ENCODE results near the gene DLGAP5.
A peak's percentile ranks its signal among the peaks of the same experiment; 100 is the strongest.

Gene DLGAP5

DNA sequence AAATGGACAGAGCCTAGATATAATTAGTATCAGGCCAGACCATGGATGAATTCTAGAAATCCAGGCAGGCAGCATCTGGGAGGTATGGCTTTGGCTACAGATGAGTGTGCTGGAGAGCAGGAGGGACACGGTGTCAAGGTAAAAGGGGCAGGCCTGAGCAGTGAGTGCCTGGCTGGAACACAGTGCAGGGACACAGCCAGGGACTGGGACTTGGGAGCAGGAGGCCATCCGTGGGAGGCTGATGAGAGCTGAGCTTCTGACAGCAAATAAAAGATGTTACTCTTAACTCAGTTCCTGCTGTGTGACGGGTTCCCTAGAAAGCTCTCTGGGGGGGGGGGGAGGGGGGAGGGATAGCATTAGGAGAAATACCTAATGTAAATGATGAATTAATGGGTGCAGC, 75.9 kb downstream of the DLGAP5 start:
- no peak overlapping the region for H2BK15ac ChIP-seq (replicated peaks; ENCODE audit: low read depth)
- WGBS (ENCODE audit: extremely low coverage, insufficient coverage, low lambda C conversion rate): no CpG with 5 or more reads among the region's 3 CpGs

DNA sequence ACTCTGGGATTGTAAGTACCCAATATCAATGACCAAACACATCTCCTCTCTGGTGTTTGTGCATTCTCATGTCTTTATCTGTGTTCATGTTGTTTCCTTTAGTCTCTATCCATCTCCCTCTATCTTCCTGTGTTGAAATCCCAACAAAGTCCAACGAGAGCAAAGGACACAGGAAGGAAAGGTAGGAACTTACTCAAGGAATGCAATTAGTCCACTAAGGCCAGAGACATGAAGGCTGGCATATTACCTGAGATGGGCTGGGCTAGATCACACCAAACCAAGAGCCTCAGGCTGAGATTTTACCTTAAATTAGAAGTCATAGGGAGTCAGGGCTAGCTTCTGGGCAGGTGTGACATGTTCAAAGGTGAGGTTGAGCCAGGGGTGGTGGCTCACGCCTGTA, 76.7 kb downstream of the DLGAP5 start:
- WGBS (ENCODE audit: extremely low coverage, insufficient coverage, low lambda C conversion rate): no CpG with 5 or more reads among the region's 2 CpGs
- Histone ChIP-seq H3K18ac (ENCODE audit: low read length) (no peak overlapping the region), H2BK15ac (replicated peaks; ENCODE audit: low read depth) (no peak overlapping the region), H3K79me2 (ENCODE audit: control insufficient read depth, insufficient read depth, low read length) (no peaks in the 10 kb centered on the region), H3K36me3 (ENCODE audit: control insufficient read depth, insufficient read depth, low read length) (no peaks in the 10 kb centered on the region), H3K27me3 (ENCODE audit: insufficient read depth, low read length, poor library complexity) (no peaks in the 10 kb centered on the region), H3K23ac (ENCODE audit: low read length) (no peak overlapping the region), H3K56ac (ENCODE audit: low read length) (no peak overlapping the region), H3K79me1 (ENCODE audit: low read length) (no peaks in the 10 kb centered on the region), H3K9ac (ENCODE audit: low read length) (no peak overlapping the region), H3K4me3 (ENCODE audit: low read length) (no peak overlapping the region), H3K27ac (ENCODE audit: low read depth, low read length) (no peak overlapping the region), H4K8ac (ENCODE audit: low read depth, low read length) (no peak overlapping the region), H3K4ac (ENCODE audit: low read depth, low read length) (no peak overlapping the region), H2BK5ac (ENCODE audit: low read length) (no peak overlapping the region), H3K4me1 (ENCODE audit: control insufficient read depth, low read depth, low read length) (peaks cover 2% of the 10 kb centered on the region), H3K4me2 (ENCODE audit: low read length) (no peak overlapping the region), H4K5ac (ENCODE audit: low read length) (no peak overlapping the region), H2AK5ac (ENCODE audit: low read length) (no peak overlapping the region), H2BK120ac (ENCODE audit: low read depth, low read length) (no peak overlapping the region)
- no peak for DNase-seq

More for the DNA sequence above, 75.9 kb downstream of the DLGAP5 start:
- peaks cover 2% of the 10 kb centered on the region for H3K4me1 ChIP-seq (ENCODE audit: control insufficient read depth, low read depth, low read length)
- no peak overlapping the region for H4K8ac ChIP-seq (ENCODE audit: low read depth, low read length)
- no peak overlapping the region for H3K4me3 ChIP-seq (ENCODE audit: low read length)
- no peak for DNase-seq
- H3K4me2 ChIP-seq (ENCODE audit: low read length): no peak overlapping the region
- H3K23ac ChIP-seq (ENCODE audit: low read length): no peak overlapping the region
- H3K56ac ChIP-seq (ENCODE audit: low read length): no peak overlapping the region
- no peaks in the 10 kb centered on the region for H3K27me3 ChIP-seq (ENCODE audit: insufficient read depth, low read length, poor library complexity)
- H3K18ac ChIP-seq (ENCODE audit: low read length): no peak overlapping the region
- no peak overlapping the region for H4K5ac ChIP-seq (ENCODE audit: low read length)
- H2BK120ac ChIP-seq (ENCODE audit: low read depth, low read length): no peak overlapping the region
- no peak overlapping the region for H3K9ac ChIP-seq (ENCODE audit: low read length)
- no peaks in the 10 kb centered on the region for H3K79me1 ChIP-seq (ENCODE audit: low read length)
- no peaks in the 10 kb centered on the region for H3K79me2 ChIP-seq (ENCODE audit: control insufficient read depth, insufficient read depth, low read length)
- no peaks in the 10 kb centered on the region for H3K36me3 ChIP-seq (ENCODE audit: control insufficient read depth, insufficient read depth, low read length)
- H3K4ac ChIP-seq (ENCODE audit: low read depth, low read length): no peak overlapping the region
- H2AK5ac ChIP-seq (ENCODE audit: low read length): no peak overlapping the region
- H3K27ac ChIP-seq (ENCODE audit: low read depth, low read length): no peak overlapping the region
- no peak overlapping the region for H2BK5ac ChIP-seq (ENCODE audit: low read length)

DNA sequence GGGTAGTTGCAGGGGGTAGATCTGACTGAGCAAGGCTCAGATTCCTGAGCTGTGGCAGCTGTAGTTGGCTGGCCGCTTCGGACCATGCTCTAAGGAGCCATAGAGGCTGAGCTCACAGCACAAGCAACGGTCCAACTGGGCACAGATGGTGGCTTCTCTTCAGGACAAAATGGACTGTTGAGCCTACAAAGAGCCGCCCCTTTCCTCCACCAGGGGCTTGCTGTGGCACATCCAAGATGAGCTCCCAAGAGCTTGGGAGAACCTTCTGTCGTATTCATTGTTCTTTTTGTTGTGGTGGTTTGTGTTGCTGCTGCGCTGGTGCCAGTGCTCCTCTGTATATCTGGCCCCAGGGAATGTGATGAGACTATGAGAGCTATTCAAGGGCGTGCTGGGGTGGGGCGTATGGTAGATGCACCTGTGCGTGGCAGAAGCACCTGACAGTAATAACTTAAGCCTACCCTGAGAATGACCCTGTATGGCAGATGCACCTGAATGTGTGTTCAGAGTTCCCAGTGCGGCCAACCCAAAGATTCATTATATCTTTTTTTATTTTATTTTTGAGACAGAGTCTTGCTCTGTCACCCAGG, 80.2 kb downstream of the DLGAP5 start:
- Histone ChIP-seq H3K27ac (ENCODE audit: low read depth, low read length) (no peak overlapping the region), H4K5ac (ENCODE audit: low read length) (no peak overlapping the region)

DNA sequence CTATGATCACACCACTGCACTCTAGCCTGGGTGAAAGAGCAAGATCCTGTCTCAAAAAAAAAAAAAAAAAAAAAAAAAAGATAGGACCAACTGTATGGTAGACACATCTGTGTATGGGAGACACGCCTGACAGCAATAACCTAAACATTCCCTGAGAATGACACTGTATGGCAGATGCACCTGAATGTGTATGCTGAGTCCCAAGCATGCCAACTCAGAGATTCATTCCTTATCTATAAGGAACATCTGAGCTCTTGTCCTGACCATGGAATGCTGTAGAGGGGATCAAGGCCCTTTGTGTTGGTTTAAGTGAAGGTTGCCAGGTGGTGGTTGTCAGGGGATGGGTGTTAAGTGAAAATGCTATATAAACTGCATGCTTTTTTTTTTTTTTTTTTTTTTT, 81.5 kb downstream of the DLGAP5 start:
- peak; percentile 49 for DNase-seq
- H3K4me1 ChIP-seq (ENCODE audit: control insufficient read depth, low read depth, low read length): no peaks in the 10 kb centered on the region
- no CpG with 5 or more reads among the region's 1 CpG for WGBS (ENCODE audit: extremely low coverage, insufficient coverage, low lambda C conversion rate)

More for the DNA sequence above, 80.2 kb downstream of the DLGAP5 start:
- Histone ChIP-seq H3K27me3 (ENCODE audit: insufficient read depth, low read length, poor library complexity) (no peaks in the 10 kb centered on the region), H2BK120ac (ENCODE audit: low read depth, low read length) (no peak overlapping the region), H3K79me2 (ENCODE audit: control insufficient read depth, insufficient read depth, low read length) (no peaks in the 10 kb centered on the region), H2AK5ac (ENCODE audit: low read length) (no peak overlapping the region), H2BK5ac (ENCODE audit: low read length) (no peak overlapping the region), H3K56ac (ENCODE audit: low read length) (no peak overlapping the region), H3K4ac (ENCODE audit: low read depth, low read length) (no peak overlapping the region), H3K4me1 (ENCODE audit: control insufficient read depth, low read depth, low read length) (peaks cover 1% of the 10 kb centered on the region), H3K79me1 (ENCODE audit: low read length) (no peaks in the 10 kb centered on the region), H2BK15ac (replicated peaks; ENCODE audit: low read depth) (no peak overlapping the region), H3K9ac (ENCODE audit: low read length) (no peak overlapping the region), H4K8ac (ENCODE audit: low read depth, low read length) (no peak overlapping the region), H3K23ac (ENCODE audit: low read length) (no peak overlapping the region), H3K4me2 (ENCODE audit: low read length) (no peak overlapping the region), H3K36me3 (ENCODE audit: control insufficient read depth, insufficient read depth, low read length) (no peaks in the 10 kb centered on the region), H3K4me3 (ENCODE audit: low read length) (no peak overlapping the region), H3K18ac (ENCODE audit: low read length) (no peak overlapping the region)
- peak; percentile 21 for DNase-seq
- WGBS (ENCODE audit: extremely low coverage, insufficient coverage, low lambda C conversion rate): no CpG with 5 or more reads among the region's 10 CpGs

DNA sequence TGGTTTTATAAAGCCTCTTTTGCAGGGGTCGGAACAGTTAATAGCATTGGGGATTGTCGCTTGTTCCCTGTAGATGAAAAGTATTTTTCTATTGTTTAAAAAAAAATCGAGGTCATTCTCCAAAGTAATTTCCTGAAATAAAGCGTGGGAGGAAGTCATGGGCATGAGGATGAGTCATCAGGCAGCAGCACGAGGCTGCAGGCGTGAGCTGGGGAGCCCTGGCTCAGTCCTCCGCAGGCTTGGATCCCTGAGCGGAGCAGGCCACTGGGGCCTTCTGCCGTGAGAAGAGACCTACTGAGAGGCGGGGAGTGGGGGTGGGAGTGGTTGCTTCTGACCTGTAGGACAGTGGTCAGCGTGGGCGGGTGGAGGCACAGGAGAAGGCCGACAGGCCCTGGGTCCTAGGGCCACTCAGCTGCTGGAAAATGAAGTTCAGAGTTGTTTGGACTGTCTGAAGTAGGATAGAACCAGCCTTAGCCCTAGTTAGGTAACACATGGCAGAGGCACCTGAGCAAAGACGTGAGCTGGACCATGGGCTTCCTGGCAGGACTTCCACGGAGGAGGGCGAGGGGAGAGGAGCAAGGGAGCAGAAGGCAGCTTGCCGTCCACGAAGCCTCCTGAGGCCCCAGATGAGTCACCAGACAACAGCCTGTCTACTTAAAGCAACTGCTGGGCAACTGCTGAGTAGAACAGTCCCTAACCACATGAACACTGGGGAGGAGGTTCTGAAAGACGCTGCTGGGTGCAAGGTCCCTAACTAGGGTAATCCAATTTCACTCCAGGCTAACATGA, 83.4 kb downstream of the DLGAP5 start:
- no peak overlapping the region for H4K5ac ChIP-seq (ENCODE audit: low read length)
- DNase-seq: peak; percentile 83
- H3K4me3 ChIP-seq (ENCODE audit: low read length): no peak overlapping the region
- H2BK120ac ChIP-seq (ENCODE audit: low read depth, low read length): no peak overlapping the region
- WGBS (ENCODE audit: extremely low coverage, insufficient coverage, low lambda C conversion rate): no CpG with 5 or more reads among the region's 19 CpGs
- H3K36me3 ChIP-seq (ENCODE audit: control insufficient read depth, insufficient read depth, low read length): no peaks in the 10 kb centered on the region
- no peak overlapping the region for H3K27ac ChIP-seq (ENCODE audit: low read depth, low read length)
- no peak overlapping the region for H2BK5ac ChIP-seq (ENCODE audit: low read length)
- H4K8ac ChIP-seq (ENCODE audit: low read depth, low read length): no peak overlapping the region
- H3K9ac ChIP-seq (ENCODE audit: low read length): no peak overlapping the region
- H3K23ac ChIP-seq (ENCODE audit: low read length): no peak overlapping the region
- peaks cover 4% of the 10 kb centered on the region for H3K4me1 ChIP-seq (ENCODE audit: control insufficient read depth, low read depth, low read length)
- no peak overlapping the region for H3K4me2 ChIP-seq (ENCODE audit: low read length)
- H3K4ac ChIP-seq (ENCODE audit: low read depth, low read length): no peak overlapping the region
- no peaks in the 10 kb centered on the region for H3K79me1 ChIP-seq (ENCODE audit: low read length)
- no peaks in the 10 kb centered on the region for H3K27me3 ChIP-seq (ENCODE audit: insufficient read depth, low read length, poor library complexity)
- H3K18ac ChIP-seq (ENCODE audit: low read length): no peak overlapping the region
- no peak overlapping the region for H2AK5ac ChIP-seq (ENCODE audit: low read length)
- H3K56ac ChIP-seq (ENCODE audit: low read length): peak overlapping the region; percentile 52
- no peaks in the 10 kb centered on the region for H3K79me2 ChIP-seq (ENCODE audit: control insufficient read depth, insufficient read depth, low read length)
- H2BK15ac ChIP-seq (replicated peaks; ENCODE audit: low read depth): no peak overlapping the region

More for the DNA sequence above, 81.5 kb downstream of the DLGAP5 start:
- no peaks in the 10 kb centered on the region for H3K79me2 ChIP-seq (ENCODE audit: control insufficient read depth, insufficient read depth, low read length)
- no peak overlapping the region for H3K56ac ChIP-seq (ENCODE audit: low read length)
- H2BK5ac ChIP-seq (ENCODE audit: low read length): no peak overlapping the region
- no peak overlapping the region for H2AK5ac ChIP-seq (ENCODE audit: low read length)
- no peak overlapping the region for H3K9ac ChIP-seq (ENCODE audit: low read length)
- H2BK120ac ChIP-seq (ENCODE audit: low read depth, low read length): no peak overlapping the region
- H3K27ac ChIP-seq (ENCODE audit: low read depth, low read length): no peak overlapping the region
- H3K4me2 ChIP-seq (ENCODE audit: low read length): no peak overlapping the region
- no peaks in the 10 kb centered on the region for H3K27me3 ChIP-seq (ENCODE audit: insufficient read depth, low read length, poor library complexity)
- no peak overlapping the region for H3K4ac ChIP-seq (ENCODE audit: low read depth, low read length)
- no peaks in the 10 kb centered on the region for H3K79me1 ChIP-seq (ENCODE audit: low read length)
- H3K23ac ChIP-seq (ENCODE audit: low read length): no peak overlapping the region
- H2BK15ac ChIP-seq (replicated peaks; ENCODE audit: low read depth): no peak overlapping the region
- no peaks in the 10 kb centered on the region for H3K36me3 ChIP-seq (ENCODE audit: control insufficient read depth, insufficient read depth, low read length)
- H3K18ac ChIP-seq (ENCODE audit: low read length): no peak overlapping the region
- H3K4me3 ChIP-seq (ENCODE audit: low read length): no peak overlapping the region
- H4K8ac ChIP-seq (ENCODE audit: low read depth, low read length): no peak overlapping the region
- H4K5ac ChIP-seq (ENCODE audit: low read length): no peak overlapping the region

All from mesendoderm (in vitro differentiated cells).